GM18519 (cell line): ENCODE measurements around the gene RGS17.
"Not testable (repeated sequence)": the region's sequence is repeated elsewhere in the genome, so short reads cannot be mapped to it uniquely, and the experiment has no call there.

Experiments
- ATAC-seq: cut with Tn5 transposase; IDR thresholded peaks from one replicate; pipeline ENCODE4 v1.9.1; 2021; ENCODE audit warnings: mild to moderate bottlenecking, moderate library complexity; ENCODE audit not compliant: unreplicated experiment, low FRiP score

Gene RGS17

DNA sequence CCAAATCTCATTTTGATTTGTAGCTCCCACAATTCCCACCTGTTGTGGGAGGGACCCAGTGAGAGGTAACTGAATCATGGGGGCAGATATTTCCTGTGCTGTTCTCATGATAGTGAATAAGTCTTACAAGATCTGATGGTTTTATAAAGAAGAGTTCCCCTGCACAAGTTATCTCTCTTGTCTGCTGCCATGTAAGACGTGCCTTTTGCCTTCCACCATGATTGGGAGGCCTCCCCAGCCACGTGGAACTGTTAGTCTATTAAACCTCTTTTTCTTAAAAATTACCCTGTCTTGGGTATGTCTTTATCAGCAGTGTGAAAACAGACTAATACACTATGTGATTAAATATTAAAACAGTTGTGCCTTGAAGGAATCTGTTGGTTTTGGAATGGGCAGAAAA lies 131.5 kb downstream of the RGS17 start:
- ATAC-seq, result not testable (repeated sequence)

DNA sequence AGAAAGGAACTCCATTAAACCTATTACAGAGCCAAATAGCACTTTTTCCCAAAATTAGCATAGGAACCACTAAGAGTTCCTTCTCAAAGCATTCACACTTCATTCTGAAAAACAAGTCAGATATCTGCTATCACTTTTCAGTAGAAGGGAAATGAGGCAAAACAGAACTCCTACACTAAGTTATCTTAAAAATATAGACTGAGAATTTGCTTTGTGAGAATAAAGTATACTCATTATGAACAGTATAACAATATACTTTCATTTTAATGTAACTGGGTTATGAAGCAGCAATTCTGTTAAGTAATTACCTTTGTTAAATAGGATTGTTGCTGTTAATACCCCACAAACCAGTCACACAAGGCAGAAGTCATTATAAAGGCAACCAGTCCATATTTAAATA lies 137.2 kb downstream of the RGS17 start:
- no peak for ATAC-seq

DNA sequence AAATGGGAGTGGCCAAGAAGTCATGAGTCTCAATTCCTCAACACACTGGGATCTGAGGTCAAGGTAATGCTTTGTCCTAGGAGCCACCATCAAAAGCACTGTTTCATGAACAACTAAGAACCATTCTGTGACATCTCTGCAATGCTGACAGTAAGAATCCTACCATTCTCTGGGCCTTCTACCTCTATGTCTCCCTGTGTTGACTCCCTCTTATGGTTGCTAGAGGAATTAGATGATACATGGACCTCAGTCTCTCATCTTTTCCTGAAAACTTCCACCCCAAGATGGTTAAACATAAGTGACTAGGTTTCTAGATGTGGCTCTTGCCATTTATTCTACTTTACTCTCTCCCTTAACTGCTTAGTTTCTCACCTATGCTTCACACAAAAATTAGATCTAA lies 137.7 kb downstream of the RGS17 start:
- no peak for ATAC-seq

DNA sequence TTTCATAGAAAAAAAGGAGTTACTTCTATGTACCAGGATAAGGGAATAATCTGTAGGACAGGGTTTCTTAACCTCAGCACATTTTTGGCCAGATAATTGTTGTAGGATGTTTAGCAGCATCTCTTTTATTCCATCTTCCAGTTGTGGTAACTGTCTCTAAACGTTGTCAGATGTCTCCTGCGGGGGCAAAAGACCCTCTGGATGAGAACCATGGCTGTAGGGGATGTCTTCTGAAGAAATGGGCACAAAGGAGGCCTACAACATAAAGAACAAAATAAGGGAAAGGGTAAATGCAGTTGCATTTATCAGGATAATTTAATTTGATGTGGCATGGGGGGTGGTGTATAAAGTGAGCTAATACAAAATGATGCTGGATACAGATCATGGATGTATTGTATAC lies 144.1 kb downstream of the RGS17 start:
- ATAC-seq, result no peak

DNA sequence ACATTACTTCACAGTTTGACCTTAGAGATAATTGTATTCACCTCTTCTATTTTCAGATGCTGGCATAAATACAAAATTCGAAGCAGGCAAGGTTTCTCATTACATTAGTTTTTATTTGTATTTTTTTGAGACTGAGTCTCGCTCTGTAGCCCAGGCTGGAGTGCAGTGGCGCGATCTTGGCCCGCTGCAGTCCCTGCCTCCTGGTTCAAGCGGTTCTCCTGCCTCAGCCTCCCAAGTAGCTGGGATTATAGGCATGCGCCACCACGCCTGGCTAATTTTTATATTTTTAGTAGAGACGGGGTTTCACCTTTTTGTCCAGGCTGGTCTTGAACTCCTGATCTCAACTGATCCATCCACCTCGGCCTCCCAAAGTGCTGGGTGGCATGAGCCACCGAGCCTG lies 145.8 kb downstream of the RGS17 start:
- not testable (repeated sequence) for ATAC-seq

DNA sequence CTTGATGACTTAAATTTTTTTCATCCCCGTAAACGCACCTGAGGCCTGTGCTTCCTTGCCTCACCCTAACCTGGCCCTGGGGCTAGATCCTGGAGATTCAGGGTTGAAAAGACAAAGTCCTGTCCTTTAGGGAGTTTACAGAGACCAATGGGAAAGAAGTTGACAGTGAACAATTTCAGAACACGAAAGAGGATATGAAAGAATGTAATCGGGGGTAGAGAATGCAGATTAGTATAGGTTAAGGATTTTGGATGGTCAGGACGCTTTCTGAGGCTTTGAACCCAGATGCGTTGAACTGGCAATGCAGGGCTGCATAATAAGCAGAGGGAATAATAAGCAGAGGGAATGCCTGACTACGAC lies 146.6 kb downstream of the RGS17 start:
- peak; percentile 23 for ATAC-seq

DNA sequence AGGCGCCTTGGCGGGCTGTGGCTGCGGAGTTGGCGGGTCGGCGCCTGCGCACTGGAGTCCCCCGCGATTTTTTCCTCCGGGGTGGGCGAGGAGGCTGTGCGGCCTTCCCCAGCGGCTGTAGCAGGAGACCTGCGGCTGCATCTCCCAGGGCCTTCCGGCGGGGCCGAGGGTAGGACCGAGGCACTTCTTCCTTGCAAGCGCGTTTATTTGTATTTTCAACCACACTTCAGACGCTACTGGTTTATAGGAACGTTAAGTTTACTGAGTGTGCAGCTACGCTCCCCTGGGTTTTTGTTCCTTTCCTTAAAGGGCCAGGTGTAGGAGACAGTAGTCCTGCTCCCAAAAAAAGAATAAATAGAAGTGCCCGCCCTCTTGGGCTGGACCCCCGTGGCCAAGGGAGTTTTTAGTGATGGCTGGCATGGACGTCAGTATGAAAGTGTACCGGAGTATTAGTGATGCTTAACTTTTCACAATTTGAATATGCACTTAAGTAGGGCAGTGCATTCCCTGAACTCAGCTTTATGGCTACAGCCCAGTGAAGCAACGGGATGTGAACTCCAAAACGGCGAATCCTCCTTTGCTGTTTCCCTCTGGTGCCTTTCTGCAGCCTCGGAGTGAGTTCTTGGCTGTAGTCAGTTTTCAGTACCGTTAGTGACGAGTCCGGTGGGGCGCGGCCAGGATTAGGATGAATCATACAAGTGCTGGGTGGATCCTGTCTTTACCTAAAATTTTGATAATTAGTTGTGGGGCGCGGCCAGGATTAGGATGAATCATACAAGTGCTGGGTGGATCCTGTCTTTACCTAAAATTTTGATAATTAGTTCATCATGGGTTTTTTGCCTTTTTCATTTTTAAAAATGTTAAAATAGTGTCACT lies 147.2 kb downstream of the RGS17 start:
- ATAC-seq, result no peak

DNA sequence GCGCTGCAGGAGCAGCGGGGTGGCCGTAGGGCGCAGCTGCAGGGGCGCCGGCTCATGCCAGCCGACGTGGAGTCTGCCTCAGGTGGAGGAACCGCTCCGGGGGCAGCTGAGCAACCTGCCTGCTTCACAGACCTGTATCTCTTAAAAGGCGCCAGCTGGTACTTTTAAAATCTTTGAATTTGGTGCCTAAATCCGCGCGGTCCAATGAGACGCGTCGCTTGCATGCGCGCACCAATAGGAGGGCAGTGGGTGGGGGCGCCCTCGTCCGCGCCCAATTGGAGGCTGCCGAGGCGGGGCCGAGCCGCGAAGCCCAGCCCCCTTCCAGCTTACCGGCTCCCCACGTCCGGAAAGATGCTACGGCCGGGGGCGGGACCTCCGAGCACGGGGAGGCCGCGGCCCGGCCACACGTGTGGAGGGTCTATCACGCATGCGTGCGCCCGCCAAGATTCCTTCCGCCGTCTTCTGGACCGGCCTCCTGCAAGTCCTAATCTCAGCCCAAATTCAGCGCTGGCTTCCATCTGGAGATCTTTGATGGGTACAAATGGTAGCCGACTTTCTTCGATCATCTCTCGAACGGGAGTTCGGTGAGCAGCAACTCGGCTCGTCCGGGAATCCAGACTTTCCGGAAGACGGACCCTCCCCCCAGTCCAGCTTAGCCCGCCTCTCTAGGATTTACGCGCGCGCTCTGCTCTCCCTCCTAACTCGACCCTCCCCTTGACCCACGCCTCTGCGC lies 148.0 kb downstream of the RGS17 start, which contains the start of gene FBXO5:
Gene FBXO5 (minus strand): TSS at position 138 of the 733 bp plus-strand sequence. CDS start 82 bp downstream, at position 56.
- ATAC-seq, result peak; percentile 84

DNA sequence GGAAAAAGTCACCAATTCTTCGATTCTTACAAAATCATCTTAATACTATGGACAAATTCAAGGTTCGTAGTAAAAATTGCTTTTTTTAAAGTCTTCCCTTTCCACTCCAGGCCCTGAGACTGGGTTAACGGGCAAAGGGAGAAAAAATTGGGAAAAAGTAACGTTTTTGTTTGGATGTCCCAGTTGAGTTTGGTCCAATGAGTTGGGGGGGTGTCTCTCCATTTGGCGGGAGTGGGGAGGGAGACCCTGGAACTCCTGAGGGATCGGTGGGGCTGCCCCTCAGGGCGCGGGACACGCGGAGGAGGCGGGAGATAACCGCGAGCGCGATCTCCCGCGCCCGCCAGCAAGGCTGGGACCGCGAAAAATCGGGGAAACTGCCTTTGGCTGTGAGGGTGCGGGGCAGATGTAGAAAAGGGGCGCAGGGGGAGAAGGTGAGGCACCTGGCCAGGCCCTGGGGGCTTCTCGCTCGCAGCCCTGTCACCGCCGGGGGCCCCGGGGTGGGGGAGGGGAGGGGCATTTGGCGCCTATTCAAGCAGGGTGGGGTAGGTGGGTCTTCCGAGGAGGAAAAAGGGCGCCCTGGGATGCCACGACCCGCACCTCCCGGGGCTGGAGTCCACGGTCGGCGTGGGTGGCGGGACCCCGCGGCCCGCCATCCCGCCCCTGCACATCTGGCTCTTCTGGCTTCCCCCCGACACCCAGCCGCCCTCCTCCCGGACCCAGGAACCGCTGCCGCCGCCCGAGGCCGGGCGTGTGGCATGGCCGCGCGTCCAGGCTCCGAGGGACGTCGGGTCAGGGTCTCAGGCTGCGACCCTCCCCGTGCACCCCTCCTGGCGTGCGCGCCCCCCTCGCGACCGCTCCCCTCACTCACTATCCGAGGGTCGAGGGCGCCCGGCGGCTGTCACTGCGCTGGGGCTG lies 148.8 kb downstream of the RGS17 start:
- ATAC-seq, result no peak

DNA sequence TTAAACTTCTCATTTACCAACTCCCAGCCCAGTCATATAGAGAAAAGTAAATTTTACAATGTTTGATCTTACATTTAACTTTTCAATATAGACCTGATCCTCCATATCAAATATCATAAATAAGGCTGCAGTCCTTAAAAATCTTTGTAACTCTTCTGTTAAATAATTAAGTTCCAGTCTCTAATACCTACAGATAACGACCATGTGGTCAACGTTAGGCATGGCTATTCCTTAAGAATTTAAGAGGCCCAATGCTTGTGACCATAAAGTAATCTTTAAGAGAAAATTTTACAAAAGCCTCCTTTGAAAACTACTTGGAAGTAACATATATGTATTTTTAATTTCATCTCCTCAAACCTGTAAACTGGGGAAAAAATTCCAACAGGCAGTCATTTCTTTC lies 149.9 kb downstream of the RGS17 start:
- ATAC-seq, result no peak

DNA sequence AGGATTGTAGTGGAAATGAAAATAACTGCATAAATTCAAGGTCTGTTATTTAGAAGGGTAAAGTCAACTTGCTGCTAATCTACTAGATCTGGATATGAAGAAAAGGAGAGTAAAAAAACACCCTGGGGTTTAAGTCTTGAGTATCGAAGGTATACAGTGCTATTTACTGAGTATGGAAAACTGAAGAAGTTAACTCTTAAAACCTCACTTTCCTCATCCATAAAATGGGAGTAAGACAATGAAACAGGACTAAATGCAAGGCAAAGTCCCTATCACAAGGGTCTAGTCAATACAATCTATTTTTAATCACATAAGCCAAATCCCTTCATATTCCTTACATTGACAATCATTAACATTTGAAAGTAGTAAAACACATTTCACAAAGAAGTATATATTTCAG lies 150.4 kb downstream of the RGS17 start:
- ATAC-seq, result no peak

DNA sequence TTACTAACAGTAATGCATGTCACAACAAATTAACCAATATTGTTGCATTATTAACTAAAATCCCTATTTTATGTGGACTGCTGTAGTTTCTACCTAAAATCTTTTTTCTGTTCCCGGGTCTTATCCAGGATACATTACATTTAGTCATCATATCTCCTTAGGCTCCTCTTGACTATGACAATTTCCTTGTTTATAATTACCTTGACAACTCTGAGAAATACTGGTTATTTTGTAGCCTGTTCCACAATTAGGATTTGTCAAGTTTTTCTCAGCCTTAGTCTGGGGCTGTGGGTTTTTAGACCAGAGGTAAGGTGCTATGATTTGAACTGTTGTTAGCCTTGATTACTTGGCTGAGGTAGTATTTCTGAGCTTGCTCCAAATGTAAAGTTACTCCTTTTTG lies 152.0 kb downstream of the RGS17 start:
- no peak for ATAC-seq

DNA sequence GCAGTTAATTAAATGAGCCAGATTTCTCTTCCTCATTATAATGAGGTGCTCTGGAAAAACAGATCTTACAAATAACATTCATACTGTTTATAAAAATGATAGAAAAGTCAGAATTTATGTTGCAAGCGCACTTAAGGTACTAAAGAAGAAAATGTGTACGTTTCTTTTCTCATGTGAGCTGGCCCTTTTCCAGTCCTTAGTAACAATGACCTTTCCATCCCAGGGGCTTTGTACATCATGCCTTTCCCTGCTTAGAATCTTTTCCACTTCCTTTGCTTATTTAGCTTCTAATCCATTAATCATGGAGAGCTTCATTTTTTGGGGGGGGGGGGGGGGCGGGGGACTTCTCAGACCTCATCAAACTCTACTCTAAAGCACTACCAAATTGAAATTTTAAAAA lies 153.0 kb downstream of the RGS17 start:
- no peak for ATAC-seq

DNA sequence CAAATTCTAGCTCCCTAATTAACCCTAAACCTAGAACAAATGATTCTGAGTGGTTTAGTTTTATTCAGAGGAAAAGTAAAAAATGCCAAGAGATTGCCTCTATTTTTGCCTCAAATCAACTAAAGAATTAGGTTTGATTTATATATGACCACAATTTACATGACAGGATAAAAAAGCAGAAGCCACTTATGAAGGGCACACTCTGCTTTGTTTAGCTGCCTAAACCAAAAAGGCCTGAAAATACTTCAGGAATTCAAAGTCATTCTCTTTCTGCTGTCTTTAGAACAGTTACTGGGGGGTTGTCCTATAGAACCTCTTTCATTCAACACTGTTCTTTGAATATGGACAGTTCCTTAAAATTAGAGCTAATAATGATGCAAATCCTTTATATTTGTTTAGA lies 153.5 kb downstream of the RGS17 start:
- no peak for ATAC-seq

DNA sequence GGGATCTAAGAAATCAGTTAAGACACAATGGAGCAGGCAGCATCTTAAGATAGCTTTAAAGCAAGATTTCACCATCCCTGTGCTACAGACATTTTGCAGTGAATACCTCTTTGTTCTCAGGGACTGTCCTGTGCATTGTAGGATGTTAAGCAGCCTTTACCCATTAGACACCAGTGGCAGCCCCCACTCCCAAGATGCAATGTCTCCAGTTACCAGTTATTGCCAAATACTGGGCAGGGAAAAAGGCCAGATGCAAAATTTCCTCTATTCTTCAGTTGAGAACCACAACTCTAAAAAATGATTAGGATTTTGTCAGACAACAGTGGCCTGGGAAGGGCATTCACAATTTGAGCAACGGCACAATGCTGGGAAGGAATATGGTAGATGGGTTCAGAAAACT lies 154.3 kb downstream of the RGS17 start:
- no peak for ATAC-seq

DNA sequence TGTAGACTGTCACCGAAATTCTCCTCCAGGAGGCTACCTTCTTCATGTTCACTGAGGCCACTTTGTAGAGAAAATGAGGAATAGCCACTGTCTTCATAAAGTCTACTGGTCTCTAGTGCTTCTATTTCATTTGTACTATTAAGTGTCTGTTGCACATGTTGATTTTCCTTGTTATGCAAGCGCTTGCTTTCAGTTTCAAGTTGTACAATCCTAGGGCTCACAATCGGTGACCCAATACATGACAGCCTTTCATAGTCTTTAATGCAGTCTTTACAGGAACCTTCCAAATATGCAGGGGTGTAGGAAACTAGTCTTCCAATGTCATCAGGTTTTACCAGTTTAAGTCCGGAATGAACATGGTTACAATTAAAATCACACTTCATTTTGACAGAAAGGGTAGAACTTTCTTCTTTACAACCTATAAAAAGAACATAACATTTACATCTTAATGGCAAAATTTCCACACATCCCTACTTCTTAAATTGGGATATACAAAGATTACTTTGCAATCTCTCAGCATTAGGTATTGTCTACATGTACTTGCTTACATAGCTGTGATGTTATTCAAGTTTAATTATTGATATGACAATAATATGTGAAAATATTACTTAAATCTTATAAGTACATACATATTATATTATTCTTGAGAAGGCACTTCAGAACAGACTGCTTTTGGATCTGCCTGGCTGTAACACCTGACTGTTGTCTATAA lies 155.7 kb downstream of the RGS17 start:
- ATAC-seq, result no peak

DNA sequence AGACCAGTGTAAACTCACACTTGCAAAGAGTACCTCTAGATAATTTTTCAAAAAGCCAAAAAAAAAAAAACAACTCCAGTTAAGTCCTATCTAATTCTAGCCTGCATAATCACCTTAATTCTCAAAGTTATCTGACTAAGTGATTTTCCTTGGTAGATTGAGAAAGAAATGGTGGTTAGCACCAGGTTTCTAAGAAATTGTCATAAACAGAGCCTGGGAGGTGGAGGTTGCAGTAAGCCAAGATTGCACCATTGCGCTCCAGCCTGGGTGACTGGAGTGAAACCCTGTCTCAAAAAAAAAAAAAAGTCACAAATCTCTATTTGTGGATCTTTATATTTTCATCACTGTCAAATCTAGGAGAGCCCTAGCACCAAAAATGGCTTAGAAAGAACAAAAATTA lies 157.2 kb downstream of the RGS17 start:
- ATAC-seq, result no peak

DNA sequence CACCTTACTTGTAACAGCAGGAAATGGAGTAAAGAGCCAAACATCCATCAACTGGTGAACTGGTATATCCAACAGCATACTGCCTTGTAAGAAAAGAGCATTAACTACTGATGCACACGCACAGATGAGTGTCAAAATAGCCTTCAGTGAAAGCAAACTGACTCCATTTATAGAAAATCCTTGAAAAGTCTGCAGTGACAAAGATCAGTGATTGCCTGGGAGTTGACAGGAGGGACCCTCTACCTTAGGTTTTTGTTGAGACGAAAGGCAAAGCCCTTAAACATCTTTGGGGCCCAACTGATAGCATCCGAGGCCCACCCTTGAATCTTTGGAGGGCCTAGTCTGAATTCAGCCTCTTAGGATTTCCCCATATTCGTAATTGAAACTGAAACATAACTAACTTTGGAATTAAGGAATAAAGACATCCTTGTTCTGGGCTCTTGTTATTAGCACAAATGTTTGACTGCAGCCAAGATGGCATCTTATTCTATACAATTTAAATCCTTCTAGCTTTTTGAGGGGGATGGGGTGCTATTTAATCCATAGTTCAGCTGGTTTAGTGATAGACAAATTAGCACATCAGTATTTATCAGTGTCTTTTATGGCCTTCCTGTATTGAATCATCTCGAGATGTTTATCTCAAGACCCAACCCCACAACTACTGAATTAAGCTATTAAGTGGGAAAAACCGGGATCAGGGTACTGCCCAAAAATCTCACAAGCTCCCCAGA lies 161.2 kb downstream of the RGS17 start:
- ATAC-seq, result no peak

DNA sequence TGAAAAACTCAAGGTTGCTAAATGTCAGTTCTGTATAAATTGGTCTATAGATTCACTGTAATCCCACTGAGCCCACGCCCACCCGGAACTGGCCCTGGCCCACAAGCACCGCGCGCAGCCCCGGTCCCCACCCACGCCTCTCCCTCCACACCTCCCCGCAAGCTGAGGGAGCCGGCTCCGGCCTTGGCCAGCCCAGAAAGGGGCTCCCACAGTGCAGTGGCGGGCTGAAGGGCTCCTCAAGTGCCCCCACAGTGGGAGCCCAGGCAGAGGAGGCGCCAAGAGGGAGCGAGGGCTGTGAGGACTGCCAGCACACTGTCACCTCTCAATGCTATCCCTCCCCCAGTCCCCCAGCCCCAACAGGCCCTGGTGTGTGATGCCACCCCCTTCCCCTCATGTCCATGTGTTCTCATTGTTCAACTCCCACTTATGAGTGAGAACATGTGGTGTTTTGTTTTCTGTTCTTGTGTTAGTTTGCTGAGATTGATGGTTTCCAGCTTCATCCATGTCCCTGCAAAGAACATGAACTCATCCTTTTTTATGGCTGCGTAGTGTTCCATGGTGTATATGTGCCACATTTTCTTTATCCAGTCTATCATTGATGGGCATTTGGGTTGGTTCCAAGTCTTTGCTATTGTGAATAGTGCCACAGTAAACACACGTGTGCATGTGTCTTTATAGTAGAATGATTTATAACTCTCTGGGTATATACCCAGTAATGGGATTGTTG lies 164.8 kb downstream of the RGS17 start:
- not testable (repeated sequence) for ATAC-seq
